Lung (tissue), 12 donors: ENCODE data around the gene PDE4B. TPM values are rescaled to one million over a fixed set of nuclear protein-coding genes. Genes with fewer than 3 reads are reported as not detected.

ENCODE experiments used
- ATAC-seq: fragments of 200-7000 bp; cut with Tn5 transposase; one replicate; pipeline ENCODE4 v1.9.1; 2020; ENCODE audit warnings: moderate number of reproducible peaks; ENCODE audit not compliant: insufficient read depth, low FRiP score
- DNase-seq, 3 donors: peaks; one replicate each; pipeline ENCODE4 v3.0.0-alpha.2; 2013 to 2017
- H3K27ac ChIP-seq, 2 donors: one replicate each; pipeline ENCODE4 v1.5.1; 2013; ENCODE audit warnings: mild to moderate bottlenecking in 2 of 2, moderate library complexity in 2 of 2, control low read depth in 1 of 2, inconsistent platforms in 1 of 2, low read depth in 1 of 2, low read length in 1 of 2
- H3K27me3 ChIP-seq, 3 donors: one replicate each; pipeline ENCODE4 v1.5.1; 2013; ENCODE audit warnings: low read length in 2 of 3; ENCODE audit not compliant: control insufficient read depth in 3 of 3, insufficient read depth in 3 of 3
- H3K36me3 ChIP-seq, 4 donors: one replicate each; pipeline ENCODE4 v1.5.1; 2013; ENCODE audit warnings: low read length in 4 of 4, mild to moderate bottlenecking in 1 of 4, moderate library complexity in 1 of 4; ENCODE audit not compliant: control insufficient read depth in 4 of 4, insufficient read depth in 4 of 4
- H3K4me1 ChIP-seq, 5 donors: one replicate each; pipeline ENCODE4 v1.5.1; 2013; ENCODE audit warnings: low read length in 5 of 5, mild to moderate bottlenecking in 2 of 5, moderate library complexity in 1 of 5; ENCODE audit not compliant: control insufficient read depth in 5 of 5, insufficient read depth in 5 of 5
- H3K4me3 ChIP-seq: one replicate; pipeline ENCODE4 v1.5.1; 2013; ENCODE audit warnings: mild to moderate bottlenecking, control low read depth, moderate library complexity
- H3K9ac ChIP-seq, 2 donors: one replicate each; pipeline ENCODE4 v1.5.1; 2013; ENCODE audit warnings: low read length in 2 of 2, control low read depth in 1 of 2; ENCODE audit not compliant: insufficient read depth in 1 of 2
- H3K9me3 ChIP-seq, 4 donors: one replicate each; pipeline ENCODE4 v1.5.1; 2013; ENCODE audit warnings: low read length in 3 of 4, mild to moderate bottlenecking in 1 of 4, moderate library complexity in 1 of 4; ENCODE audit not compliant: control insufficient read depth in 4 of 4, insufficient read depth in 3 of 4
- CTCF ChIP-seq: IDR thresholded peaks from 2 replicates; pipeline ENCODE4 v1.5.1; 2012; ENCODE audit warnings: mild to moderate bottlenecking; ENCODE audit errors: control extremely low read depth, extremely low read depth
- WGBS, 2 donors: extraction: QIAGEN DNeasy Blood & Tissue Kit; methylation state at CpG; one replicate each; pipeline ENCODE4 v1.1.7; 2013; 5-methylcytosine and 5-hydroxymethylcytosine counted together
- polyA plus RNA-seq, 2 donors: library from polyadenylated mRNA; stranded (reverse); fragments of 200-250 nt; gene quantifications; one replicate each; pipeline ENCODE4 v1.2.1, GENCODE V29; 2013
- total RNA-seq, 2 donors: library from RNA; depleted of rRNA in 1 of 2; stranded (reverse); fragments of >200 nt in 1 of 2; gene quantifications; one replicate each; pipeline ENCODE4 v1.2.1, GENCODE V29; 2014 to 2021
- donor health status: control.
- donor health status: control.
- donor health status: Bipolar disorder and iron deficiency.
- donor health status: healthy.
- donor health status: DM: yes; HTN: yes; CAD: no.

The PDE4B gene
- total and polyA plus RNA-seq, 4 donors: 4.0 to 96.2 (median 20.2) TPM

- Histone ChIP-seq H3K9me3 (no peaks in the 10 kb centered on the region), H3K36me3 (no peaks in the 10 kb centered on the region), H3K4me3 (no peak overlapping the region), H3K27ac (peak overlapping the region; percentile 54 to 62), H3K9ac (no peak overlapping the region), H3K4me1 (peaks cover 2 to 26% (median 9%) of the 10 kb centered on the region in 5 donors), H3K27me3 (no peaks in the 10 kb centered on the region)
- 65 to 72% methylated on average over 3 of the region's 3 CpGs for WGBS, 2 donors
- TF ChIP-seq CTCF: no peak
- ATAC-seq (no peak), DNase-seq (peak in 1 of 3 donors; percentile 49)
Measured at GRCh38 chr1:66265796-66266195, 473.1 kb downstream of the PDE4B start.

GRCh38 chr1:66266350-66266749, 473.7 kb downstream of the PDE4B start:
- DNase-seq (no peak), ATAC-seq (no peak)
- H3K4me3 ChIP-seq: no peak overlapping the region
- 50 to 51% methylated on average over 6 of the region's 6 CpGs for WGBS, 2 donors
- no peak overlapping the region for H3K9ac ChIP-seq
- H3K36me3 ChIP-seq: no peaks in the 10 kb centered on the region
- H3K27me3 ChIP-seq: no peaks in the 10 kb centered on the region
- no peak for TF ChIP-seq CTCF
- H3K9me3 ChIP-seq: no peaks in the 10 kb centered on the region
- H3K4me1 ChIP-seq: peaks cover 2 to 21% (median 13%) of the 10 kb centered on the region in 5 donors
- H3K27ac ChIP-seq: peak overlapping the region; percentile 55 to 77

- peak overlapping the region in 1 of 2 donors; percentile 77 for H3K27ac ChIP-seq
- DNase-seq (no peak), ATAC-seq (no peak)
- no peaks in the 10 kb centered on the region for H3K9me3 ChIP-seq
- peaks cover 3 to 24% (median 17%) of the 10 kb centered on the region in 5 donors for H3K4me1 ChIP-seq
- H3K4me3 ChIP-seq: no peak overlapping the region
- TF ChIP-seq CTCF: no peak
- 51 to 67% methylated on average over 3 of the region's 3 CpGs for whole genome bisulfite sequencing, 2 donors
- no peak overlapping the region for H3K9ac ChIP-seq
- H3K27me3 ChIP-seq: no peaks in the 10 kb centered on the region
- no peaks in the 10 kb centered on the region for H3K36me3 ChIP-seq
Measured at GRCh38 chr1:66266756-66267155, 474.1 kb downstream of the PDE4B start.
